Activated naive CD8-positive, alpha-beta T cell treated with anti-CD3 and anti-CD28 coated beads, Interleukin-2, amount 50 U/mL, for 16 hours (primary cell): ENCODE measurements around the gene DEFB128.
"Not testable (repeated sequence)": the region's sequence is repeated elsewhere in the genome, so short reads cannot be mapped to it uniquely, and the experiment has no call there.

Experiments
- DNase-seq: peaks from one replicate; pipeline ENCODE4 v3.0.0-alpha.2; 2020; ENCODE audit warnings: low read depth, low spot score

The DEFB128 gene

DNA sequence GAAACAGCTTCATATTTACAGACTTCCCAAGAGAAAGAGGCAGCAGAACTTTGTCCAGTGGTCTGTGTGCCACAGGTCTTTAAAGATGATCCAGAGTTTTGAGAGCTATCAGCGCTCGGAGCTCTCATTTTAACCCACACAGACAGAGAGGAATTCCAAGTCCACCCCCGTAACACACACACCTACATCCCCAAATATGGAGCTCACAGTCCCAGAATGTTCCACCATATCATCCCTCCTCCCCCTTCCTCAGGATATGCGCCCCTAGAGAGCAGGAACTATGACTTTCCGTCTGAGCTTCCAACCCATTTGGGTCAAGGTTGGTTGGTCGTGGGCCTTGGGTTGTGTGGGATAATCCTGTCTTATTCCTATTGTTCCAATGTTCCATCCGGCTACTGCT is at the start of gene DEFB128:
Gene DEFB128, minus strand, starts transcription at position 101 of the 400 bp plus-strand sequence. Its CDS starts 88 bp downstream, at position 13.
- no peak for DNase-seq

DNA sequence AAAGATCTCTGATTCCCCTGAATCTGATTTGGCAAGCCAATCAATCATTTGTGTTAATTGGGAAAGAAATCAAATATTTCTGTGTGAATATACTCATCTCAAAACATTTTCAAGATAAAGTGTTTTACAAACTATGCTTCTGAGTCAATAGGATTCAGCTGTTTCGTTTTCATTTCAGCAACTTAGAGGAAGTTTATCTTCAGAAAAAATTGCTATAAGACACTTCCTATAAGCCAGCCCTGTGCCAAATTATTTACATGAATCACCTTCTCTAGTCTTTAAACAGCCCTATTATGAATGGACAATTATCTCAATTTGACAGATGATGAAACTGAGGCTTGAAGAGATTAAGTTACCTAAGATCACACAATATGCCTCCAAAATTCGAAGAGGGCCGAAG is 48.4 kb upstream of the DEFB128 start:
- DNase-seq: no peak

DNA sequence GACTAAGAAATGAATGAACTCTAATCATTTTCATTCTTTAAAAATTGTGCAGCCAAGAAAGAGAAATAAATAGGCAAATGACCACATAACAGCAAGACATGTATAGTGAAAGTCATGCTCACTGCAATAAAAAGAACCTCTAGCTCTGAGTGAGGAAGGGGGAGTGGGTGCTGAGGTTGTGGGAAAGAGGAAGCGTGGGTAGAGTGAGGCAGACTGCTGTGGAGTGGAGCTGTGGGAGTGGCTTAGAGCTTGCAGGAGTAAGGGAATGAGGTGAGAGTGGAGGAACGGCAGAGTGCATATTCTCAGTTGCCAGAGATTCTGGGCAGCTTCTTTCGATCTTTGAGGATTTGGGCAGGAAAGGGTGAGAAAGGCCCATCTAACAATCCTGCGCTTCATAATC is 48.0 kb upstream of the DEFB128 start:
- DNase-seq: no peak

DNA sequence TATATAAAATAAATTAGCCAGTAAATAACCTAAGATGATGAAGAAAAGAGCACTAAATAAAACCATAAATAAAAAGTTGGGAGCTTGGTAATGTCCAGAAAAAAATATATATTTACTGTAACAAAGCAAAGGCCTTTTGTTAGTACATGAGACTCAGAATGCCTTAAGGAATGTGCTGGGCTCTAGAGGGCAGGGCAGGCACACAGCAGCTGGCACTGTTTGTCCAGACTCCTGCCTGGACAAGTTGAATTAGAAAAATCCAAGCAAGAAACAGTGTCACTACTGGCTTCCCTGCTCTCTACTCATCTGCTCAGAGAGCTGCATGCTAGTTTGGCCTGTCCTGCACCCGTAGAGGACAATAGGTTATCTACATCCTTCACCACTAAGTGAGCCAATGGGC is 46.4 kb upstream of the DEFB128 start:
- DNase-seq: no peak

DNA sequence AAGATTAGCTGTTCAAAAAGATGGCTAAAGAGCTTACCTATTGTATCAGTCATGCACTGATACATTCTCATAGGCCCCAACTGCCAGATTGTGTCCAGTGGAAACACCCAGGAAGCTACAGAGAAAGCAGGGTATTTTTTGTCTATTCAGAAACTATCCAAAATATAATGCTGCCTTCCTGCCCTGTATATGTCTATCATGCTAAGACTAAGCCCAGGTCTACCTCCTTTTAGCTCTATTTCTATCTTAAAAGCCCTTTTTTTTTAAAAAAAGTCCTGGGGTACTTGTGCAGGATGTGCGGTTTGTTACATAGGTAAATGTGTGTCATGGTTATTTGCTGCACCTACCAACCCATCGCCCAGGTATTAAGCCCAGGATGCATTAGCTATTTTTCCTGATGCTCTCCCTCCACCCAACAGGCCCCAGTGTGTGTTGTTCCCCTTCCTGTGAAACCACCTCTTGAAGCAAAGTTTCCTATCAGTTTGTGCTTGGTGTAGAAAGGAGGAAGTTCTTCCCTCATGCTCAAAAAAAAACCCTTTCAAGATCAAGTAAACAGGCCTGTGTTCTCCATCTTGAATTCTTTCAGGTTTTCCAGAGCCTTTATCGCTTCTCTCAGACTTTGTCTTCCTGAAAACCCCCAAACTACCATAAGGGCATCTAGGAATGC is 38.1 kb upstream of the DEFB128 start:
- DNase-seq: no peak

DNA sequence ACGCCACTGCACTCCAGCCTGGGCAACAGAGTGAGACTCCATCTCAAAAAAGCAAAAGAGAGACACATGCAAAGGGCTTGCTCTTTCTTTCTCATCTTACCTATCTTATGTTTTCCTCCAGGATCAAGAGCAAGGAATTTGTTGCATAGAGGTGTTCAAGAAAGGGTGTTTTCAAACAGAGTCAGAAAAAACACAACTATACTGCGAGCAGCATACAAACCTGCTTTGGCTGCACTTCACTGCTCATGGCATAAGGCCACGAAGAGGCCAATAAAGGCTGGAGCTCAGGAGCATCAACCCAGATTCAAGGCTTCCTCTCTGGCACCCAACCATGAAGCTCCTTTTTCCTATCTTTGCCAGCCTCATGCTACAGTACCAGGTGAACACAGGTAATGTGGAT is 37.4 kb upstream of the DEFB128 start, which contains the start of gene DEFB129:
Gene DEFB129, plus strand, starts transcription at position 301 of the 400 bp plus-strand sequence. Its CDS starts 31 bp downstream, at position 332.
- no peak for DNase-seq

DNA sequence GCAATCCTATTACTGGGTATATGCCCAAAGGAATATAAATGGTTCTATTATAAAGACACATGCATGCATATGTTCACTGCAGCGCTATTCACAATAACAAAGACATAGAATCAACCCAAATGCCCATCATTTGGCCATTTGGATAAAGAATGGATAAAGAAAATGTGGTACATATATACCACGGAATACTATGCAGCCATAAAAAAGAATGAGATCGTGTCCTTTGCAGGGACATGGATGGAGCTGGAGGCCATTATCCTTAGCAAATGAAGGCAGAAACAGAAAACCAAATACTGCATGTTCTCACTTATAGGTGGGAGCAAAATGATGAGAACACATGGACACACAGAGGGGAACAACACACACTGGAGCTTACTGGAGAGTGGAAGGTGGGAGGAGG is 36.4 kb upstream of the DEFB128 start:
- not testable (repeated sequence) for DNase-seq

DNA sequence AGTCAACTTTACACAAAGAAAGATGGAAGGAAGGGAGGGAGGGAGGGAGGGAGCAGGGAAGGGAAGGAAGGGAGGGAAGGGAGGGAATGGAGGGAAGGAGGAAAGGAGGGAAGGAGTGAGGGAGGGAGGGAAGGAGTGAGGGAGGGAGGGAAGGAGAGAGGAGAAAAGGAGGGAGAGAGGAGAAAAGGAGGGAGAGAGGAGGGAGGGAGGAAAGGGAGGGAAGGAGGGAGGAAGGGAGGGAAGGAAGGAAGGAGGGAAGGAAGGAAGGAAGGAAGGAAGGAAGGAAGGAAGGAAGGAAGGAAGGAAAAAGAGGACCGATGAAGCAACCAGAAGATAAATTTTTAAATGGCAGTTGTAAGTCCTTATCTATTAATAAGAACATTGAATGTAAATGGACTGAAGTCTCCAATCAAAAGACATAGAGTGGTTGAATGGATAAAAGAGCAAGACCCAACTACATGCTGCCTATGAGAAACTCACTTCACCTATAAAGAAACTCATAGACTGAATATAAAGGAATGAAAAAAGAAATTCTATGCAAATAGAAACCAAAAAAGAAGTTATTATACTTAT is 31.8 kb upstream of the DEFB128 start:
- DNase-seq: no peak

DNA sequence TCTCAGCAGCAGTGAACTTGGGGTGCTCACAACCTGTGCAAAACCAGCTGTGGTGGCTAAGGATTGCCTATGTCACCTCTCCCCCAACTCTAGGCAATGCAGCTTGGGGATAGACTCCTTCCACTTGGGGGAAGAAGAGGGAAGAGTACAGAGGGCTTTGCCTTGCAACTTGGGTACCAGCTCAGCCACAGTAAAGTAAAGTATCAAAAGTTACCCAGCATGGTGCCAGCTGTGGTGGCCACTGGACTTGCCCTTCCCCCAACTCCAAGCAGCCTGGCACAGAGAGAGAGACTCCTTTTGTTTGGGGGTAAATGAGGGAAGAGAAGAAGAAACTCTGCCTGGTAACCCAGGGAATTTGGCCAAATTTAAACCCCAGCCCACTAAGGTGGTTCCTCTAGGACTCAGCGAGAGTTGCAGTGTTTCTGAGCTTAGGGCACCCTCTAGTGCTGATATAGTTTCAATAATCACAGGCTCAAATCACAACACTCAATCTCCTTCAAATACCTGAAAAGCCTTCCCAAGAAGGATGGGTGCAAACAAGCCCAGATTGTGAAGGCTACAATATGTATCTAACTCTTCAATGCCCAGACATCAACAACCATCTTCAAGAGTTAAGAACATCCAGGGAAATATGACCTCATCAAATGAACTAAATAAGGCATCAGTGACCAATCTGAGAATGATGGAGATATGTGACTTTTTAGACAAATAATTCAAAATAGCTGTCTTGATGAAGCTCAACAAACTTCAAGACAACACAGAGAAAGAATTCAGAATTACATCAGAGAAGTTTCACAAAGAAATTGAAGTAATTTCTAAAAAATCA is 30.0 kb upstream of the DEFB128 start:
- DNase-seq: no peak

DNA sequence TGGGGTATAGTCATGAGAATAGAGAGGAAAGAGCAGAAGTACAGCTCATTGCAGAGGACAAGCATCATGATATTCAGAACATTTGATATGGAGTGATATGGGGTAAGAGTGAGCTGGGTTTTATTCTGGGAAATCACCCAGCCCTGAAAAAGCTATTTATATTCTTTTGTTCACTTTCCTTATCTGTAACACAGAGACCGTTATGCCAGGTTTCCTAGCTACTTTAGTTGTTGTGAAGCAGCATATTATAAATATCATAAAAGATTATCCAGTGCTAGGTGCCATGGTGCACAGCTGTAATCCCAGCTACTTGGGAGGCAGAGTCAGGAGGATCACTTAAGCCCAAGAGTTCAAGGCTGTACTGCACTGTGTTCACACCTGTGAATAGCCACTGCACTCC is 27.8 kb upstream of the DEFB128 start:
- no peak for DNase-seq

DNA sequence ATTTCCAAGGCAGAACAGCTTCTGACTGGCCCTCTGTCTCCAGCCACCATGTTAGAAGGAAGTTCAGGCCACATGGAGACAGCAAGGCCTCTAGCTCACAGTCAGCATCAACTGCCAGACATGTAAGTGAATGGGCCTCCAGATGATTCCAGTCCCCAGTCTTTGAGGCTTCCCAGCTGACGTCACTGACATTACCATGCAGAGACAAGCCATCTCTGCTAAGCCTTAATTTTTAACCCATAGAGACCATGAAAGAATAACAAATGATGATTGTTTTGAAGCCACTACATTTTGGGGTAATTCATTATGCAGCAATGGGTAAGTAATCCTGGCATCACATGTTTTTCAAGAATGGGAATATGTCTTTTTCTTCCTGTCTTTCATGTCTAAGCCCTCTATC is 26.3 kb upstream of the DEFB128 start:
- DNase-seq: no peak

DNA sequence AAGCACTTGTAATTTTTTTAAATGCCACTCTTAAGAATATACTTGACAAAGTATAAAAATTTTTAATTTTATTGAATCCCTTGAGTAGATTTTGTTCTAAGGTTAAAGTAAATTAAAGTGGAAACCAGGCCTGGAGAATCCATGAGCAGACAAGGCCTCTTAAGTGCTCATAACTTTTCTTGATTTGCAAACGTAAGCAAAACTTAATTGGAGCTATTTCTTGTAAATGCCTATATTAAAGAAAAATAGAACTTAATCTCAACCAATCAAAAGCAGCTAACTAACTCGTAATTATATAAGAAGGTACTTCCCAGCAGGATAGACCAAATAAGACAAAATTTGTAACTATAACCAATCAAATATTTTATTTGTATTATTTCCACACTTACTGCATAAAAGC is 24.9 kb upstream of the DEFB128 start:
- DNase-seq: no peak

DNA sequence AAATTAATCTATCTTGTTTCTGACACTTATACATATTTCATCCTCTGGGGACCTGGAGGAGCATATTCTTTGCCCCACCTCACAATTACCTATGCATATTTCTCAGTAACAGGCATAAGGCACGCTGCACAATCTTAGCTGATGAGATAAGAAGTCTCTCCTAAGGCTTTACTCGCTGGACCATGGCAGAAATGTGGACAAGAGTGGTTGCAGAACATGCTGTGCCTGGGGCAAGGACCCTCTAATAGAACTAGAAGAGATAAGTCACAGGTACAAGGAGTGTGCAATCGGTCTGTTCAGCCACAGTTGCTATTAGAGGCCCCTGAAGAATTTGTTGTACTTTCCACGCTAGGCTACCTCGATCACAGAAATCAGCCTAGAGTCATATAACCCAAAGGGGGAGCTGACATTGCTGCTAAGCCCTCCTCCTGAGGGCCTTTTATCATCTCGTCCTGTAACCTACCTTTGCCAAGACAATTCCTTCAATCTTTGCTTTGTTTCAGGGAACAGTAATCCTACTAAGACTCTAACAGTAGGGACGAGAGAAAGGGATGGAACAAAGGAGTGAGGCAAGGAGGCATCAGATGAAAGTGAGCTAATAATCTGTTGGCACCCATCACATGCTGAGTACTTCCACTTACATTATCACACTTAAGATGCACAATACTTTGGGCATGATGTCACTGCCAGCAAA is 21.4 kb upstream of the DEFB128 start:
- DNase-seq: no peak

DNA sequence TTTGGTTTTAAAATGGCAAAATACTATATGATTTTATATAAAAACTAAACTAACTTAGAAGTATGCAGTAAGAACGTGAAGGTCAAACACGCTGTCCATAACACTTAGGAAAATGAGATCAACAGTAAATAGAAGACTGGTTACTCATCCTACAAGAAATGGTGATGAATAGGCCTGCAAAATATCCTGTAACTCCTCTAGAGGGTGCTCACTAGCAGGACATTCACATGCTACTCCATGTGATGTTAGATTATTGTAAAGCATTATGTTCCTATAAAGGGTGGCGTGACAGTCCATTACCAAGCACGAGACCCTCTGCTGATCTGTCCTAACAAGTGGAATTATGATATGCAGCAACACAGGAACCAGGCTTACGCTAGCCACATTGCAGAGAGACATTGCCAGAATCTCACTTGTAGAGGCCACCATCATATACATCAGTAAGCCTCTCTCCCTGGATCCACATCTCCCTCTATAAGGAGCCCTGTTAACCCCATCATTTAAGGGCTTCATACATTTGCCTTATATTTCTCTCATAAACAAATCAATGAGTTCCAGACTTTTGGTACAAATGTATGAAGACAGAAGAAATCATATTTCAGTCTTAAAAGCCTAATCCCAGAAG is 19.5 kb upstream of the DEFB128 start:
- DNase-seq: no peak

DNA sequence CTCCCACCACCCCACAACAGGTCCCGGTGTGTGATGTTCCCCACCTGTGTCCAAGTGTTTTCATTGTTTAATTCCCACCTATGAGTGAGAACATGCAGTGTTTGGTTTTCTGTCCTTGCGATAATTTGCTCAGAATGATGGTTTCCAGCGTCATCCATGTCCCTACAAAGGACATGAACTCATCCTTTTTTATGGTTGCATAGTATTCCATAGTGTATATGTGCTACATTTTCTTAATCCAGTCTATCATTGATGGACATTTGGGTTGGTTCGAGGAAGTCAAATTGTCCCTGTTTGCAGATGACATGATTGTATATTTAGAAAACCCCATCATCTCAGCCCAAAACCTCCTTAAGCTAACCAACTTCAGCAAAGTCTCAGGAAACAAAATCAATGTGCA is 14.1 kb upstream of the DEFB128 start:
- not testable (repeated sequence) for DNase-seq

DNA sequence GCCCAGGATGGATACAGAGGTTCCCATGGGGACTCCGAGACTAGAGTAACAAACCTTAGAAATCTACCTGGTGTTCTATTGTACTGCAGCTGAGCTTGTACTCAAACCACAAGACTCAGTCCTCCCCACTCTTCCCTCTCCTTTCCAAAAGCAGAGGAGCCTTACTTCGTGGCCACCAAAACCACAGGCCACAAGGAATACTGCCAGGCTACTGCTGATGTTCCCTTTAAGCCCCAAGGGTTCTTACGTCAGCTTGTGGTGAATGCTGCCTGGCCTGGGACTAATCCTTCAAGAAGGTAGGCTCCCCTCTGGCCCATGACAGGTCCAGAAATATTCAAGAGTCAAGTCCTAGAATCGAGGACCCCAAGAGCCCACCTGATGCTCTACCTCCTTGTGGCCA is 10.5 kb upstream of the DEFB128 start:
- no peak for DNase-seq

DNA sequence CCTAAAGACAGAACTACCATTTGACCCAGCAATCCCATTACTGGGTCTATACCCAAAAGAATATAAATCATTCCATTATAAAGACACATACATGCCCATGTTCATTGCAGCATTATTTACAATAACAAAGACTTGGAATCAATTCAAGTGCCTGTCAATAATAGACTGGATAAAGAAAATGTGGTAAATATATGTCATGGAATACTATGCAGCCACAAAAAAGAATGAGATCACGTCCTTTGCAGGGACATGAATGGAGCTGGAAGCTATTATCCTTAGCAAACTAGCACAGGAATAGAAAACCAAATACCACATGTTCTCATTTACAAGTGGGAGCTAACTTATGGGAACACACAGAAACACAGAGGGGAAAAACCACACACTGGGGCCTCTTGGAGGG is 8.7 kb upstream of the DEFB128 start:
- no peak for DNase-seq

DNA sequence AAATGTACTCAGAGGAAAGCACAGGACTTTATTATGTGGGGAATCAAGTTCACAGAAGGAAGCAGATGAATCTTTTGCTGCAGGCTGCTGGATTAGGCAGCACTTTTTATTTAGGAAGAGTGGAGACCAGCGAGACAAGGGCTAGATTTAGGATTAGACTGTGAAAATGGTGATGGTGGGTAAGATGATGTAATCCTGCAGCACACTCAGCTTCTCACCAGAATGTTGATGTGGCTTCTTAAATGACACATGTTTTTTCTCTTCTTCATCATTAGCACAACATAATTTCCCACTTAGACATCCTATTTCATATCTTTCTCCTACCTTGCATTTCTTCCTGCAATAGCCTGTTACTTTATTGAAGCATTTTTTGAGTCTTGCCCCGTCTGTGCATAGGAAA is 1.8 kb downstream of the DEFB128 start:
- DNase-seq: no peak

DNA sequence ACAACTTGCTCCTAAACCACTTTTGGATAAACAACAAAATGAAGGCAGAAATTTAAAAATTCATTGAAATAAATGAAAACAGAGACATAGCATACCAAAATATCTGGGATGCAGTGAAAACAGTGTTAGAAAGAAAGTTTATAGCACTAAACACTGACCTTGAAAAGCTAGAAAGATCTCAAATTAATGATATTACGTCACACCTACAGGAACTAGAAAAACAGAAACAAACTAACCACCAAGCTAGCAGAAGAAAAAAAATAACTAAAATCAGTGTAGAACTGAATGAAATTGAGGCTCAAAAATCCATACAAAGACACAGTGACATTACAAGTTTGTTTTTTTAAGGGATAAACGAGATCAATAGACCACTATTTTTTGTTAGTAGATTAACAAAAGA is 5.2 kb downstream of the DEFB128 start:
- no peak for DNase-seq

DNA sequence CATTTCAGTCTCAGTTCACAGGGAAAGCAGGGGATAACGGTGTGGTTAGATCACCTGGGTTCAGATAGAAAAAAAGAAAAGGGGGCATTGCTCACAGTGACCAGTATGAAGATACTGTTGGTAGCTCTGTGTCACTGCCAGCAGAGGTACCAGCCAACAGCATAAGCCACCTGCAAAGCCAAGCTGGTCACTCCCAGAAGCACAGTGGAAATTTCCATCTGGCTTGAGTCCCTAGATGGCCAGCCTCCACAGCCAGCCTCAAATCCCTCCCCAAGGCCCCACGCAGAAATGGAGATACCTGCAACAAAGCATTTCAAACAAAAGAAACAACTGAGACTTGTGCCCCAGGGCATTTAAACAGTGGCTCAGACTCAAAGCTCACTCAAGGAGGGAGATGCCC is 20.6 kb downstream of the DEFB128 start:
- no peak for DNase-seq

DNA sequence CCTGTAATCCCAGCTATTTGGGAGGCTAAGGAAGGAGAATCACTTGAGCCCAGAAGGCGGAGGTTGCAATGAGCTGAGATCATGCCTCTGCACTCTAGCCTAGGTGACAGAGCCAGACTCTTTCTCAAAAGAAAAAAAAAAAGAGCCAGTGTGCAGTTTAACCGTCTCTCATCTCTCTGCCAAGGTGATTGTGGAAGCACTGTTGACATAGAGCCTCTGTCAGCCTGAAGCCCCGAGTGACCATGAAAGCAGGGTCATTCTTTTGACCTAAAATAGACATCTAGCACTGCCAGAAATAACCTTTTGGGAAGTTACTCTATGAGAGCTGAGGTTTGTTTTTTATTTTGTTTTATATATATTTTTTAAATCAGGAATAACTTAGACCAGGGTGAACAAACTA is 24.9 kb downstream of the DEFB128 start:
- DNase-seq: no peak

DNA sequence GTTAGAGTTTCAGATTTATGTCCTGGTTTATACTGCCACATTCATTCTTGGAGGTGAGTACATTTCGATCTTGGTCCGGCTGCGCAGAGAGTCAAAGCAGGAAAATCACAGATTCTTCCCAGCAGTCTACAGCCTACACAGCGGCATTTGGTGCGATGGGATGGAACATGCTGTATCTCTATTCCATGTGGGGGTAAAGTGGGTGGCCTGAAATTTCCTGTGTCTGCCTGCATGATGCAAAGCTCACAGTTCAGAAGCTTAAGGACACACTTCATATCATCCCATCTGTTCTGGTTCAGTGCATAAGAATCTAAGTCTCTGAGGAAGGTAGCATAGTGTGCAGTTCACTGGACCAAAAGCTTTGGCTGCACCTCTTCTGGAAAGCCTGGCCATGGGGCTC is 32.4 kb downstream of the DEFB128 start, which contains the start of gene DEFB127:
Gene DEFB127, plus strand, starts transcription at position 301 of the 400 bp plus-strand sequence. Its CDS starts 91 bp downstream, at position 392.
- DNase-seq: no peak
